Testis (tissue), 3 donors: ENCODE data around the gene EP400. TPM values are rescaled to one million over a fixed set of nuclear protein-coding genes. Genes with fewer than 3 reads are reported as not detected.

Source experiments
- DNase-seq: peaks from one replicate; pipeline ENCODE4 v3.0.0-alpha.2; 2019
- H3K27ac ChIP-seq, 2 donors: fragments of 200-600 bp; sonication (generic); one replicate each; pipeline ENCODE4 v1.5.1; 2019
- H3K27me3 ChIP-seq: fragments of 200-600 bp; sonication (generic); one replicate; pipeline ENCODE4 v1.5.1; 2019
- H3K36me3 ChIP-seq: fragments of 200-600 bp; sonication (generic); one replicate; pipeline ENCODE4 v1.5.1; 2017; ENCODE audit warnings: low read depth; ENCODE audit errors: missing control alignments
- H3K4me1 ChIP-seq: fragments of 200-600 bp; sonication (generic); one replicate; pipeline ENCODE4 v1.5.1; 2019
- H3K4me3 ChIP-seq, 2 donors: fragments of 200-600 bp; sonication (generic); one replicate each; pipeline ENCODE4 v1.5.1; 2017 to 2019
- H3K9me3 ChIP-seq: fragments of 200-600 bp; sonication (generic); one replicate; pipeline ENCODE4 v1.5.1; 2017
- POLR2A ChIP-seq: fragments of 450-650 bp; IDR thresholded peaks from one replicate; pipeline ENCODE4 v1.6.1; 2017; ENCODE audit warnings: antibody characterized with exemption, mild to moderate bottlenecking, moderate library complexity
- WGBS, 2 donors: methylation state at CpG; one replicate each; pipeline ENCODE4 v1.1.5; 2018; 5-methylcytosine and 5-hydroxymethylcytosine counted together
- intact Hi-C: fragments of 100-400 bp; cut with DNase I; formaldehyde crosslinking; loops from one replicate; pipeline ENCODE4 v1.15.1; 2023; ENCODE audit warnings: low total_unique reads
- polyA plus RNA-seq: library from polyadenylated mRNA; stranded (reverse); fragments of 350-450 nt; fragmentation: Illumina TruSeq; extraction: RNeasy Lipid Tissue Mini Kit (QIAGEN cat#74804); gene quantifications from one replicate; pipeline ENCODE4 v1.2.3, GENCODE V29; 2014; ENCODE audit warnings: low read depth, low replicate concordance; ENCODE audit not compliant: insufficient read depth
- total RNA-seq, 2 donors: library from RNA; depleted of rRNA; stranded (reverse); fragments of >200 nt; gene quantifications; one replicate each; pipeline ENCODE4 v1.2.3, GENCODE V29; 2016
- TF ChIP-seq, protein P1 (sequence below), 3 experiments: fragments of 450-650 bp in 2 of 3; fragments of 200-600 bp in 1 of 3; sonication (generic) in 1 of 3; IDR thresholded peaks; one replicate each; pipeline ENCODE4 v1.5.1; 2016 to 2019; ENCODE audit warnings: antibody characterized with exemption in 3 of 3, mild to moderate bottlenecking in 2 of 3, moderate library complexity in 1 of 3

The EP400 gene
- total and polyA plus RNA-seq, 3 donors from 2014 or later = 44.2 to 83.0 (median 69.4) TPM

DNA sequence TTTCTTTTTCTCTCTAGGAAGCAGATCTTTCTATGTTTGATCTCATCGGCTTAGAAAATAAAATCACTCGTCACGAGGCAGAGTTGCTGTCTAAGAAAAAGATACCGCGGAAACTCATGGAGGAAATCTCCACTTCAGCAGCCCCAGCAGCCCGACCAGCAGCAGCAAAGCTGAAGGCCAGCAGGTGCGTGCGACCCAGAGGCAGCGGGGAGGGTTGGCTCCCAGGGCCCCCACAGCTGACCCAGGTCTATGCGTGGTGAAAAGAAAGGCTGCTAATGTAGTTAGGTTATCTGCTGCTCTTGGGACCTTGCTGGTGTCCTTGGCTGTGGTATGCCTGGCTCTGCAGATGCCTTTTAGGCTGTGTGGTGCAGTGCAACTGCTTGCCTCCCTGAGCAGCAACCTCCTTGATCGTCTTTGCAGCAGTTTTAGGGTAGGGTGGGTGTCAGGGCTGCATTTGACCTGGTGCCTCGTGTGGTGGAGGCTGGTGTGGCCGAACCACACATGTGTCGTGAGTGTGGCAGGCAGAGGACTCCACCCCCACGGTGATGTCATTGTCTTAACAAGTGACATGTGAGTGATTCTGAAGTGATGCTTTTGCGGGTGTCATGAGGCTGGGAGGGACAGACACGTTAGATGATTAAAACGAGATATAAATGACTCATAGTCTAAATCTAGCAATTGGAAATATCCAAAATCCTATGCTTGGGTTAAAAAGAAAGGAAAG is 68.6 kb downstream of the EP400 start:
- intact Hi-C loops = no loop called here
- H3K27me3 ChIP-seq = no peaks in the 10 kb centered on the region
- H3K27ac ChIP-seq = no peak overlapping the region
- no peaks in the 10 kb centered on the region for H3K36me3 ChIP-seq
- TF ChIP-seq, protein P1, sequence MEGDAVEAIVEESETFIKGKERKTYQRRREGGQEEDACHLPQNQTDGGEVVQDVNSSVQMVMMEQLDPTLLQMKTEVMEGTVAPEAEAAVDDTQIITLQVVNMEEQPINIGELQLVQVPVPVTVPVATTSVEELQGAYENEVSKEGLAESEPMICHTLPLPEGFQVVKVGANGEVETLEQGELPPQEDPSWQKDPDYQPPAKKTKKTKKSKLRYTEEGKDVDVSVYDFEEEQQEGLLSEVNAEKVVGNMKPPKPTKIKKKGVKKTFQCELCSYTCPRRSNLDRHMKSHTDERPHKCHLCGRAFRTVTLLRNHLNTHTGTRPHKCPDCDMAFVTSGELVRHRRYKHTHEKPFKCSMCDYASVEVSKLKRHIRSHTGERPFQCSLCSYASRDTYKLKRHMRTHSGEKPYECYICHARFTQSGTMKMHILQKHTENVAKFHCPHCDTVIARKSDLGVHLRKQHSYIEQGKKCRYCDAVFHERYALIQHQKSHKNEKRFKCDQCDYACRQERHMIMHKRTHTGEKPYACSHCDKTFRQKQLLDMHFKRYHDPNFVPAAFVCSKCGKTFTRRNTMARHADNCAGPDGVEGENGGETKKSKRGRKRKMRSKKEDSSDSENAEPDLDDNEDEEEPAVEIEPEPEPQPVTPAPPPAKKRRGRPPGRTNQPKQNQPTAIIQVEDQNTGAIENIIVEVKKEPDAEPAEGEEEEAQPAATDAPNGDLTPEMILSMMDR (IDR thresholded peaks at IDR 0.05) = no peak
- no peak for TF ChIP-seq POLR2A
- 73 to 88% methylated on average over 17 to 18 of the region's 18 CpGs for WGBS, 2 donors
- no peak overlapping the region for H3K4me3 ChIP-seq
- no peaks in the 10 kb centered on the region for H3K9me3 ChIP-seq
- H3K4me1 ChIP-seq = no peaks in the 10 kb centered on the region
- no peak for DNase-seq

DNA sequence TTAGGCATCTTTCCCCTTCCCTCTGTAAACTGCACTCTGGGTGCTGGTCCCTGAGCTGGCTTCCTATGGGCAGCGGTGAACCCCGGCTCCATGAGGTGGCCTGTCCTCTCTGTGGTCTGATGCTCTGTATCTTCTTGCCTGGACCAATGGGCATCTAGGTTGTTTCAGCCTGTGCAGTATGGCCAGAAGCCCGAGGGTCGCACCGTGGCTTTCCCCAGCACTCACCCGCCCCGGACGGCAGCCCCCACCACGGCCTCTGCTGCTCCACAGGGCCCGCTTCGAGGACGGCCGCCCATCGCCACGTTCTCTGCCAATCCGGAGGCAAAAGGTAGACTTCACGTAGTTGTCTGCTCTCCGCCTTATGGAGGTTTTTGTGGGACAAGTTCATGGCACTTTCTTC is 70.1 kb downstream of the EP400 start:
- Histone ChIP-seq H3K4me1 (no peaks in the 10 kb centered on the region), H3K4me3 (no peak overlapping the region), H3K36me3 (no peaks in the 10 kb centered on the region), H3K27ac (no peak overlapping the region), H3K27me3 (no peaks in the 10 kb centered on the region), H3K9me3 (no peaks in the 10 kb centered on the region)
- TF ChIP-seq, protein P1 (IDR thresholded peaks at IDR 0.05) = no peak
- TF ChIP-seq POLR2A = no peak
- 94 to 96% methylated on average over 17 to 18 of the region's 18 CpGs for WGBS, 2 donors
- no peak for DNase-seq
- intact Hi-C loops = no loop called here

DNA sequence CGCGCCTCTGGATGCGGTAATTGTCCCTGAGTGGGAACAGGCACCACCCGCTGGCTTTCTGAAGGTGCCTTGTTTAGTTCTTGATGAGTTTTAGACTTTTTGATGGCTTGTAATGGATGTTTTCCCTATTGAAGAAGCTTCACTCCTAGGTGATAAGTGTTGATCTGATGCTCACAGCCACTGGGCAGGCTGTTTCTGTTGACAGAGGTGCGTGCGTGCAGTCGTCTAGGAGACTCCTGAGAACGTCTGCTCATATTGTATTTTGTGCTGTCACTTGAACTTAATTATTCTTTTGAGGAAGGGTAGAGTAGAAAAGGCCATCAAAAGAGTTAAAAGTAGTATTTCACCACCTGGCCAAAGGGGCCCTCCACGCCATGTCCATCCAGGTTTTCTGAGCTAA is 70.5 kb downstream of the EP400 start:
- intact Hi-C loops = no loop called here
- no peak for DNase-seq
- no peak overlapping the region for H3K4me3 ChIP-seq
- 96 to 97% methylated on average over 9 of the region's 9 CpGs for WGBS, 2 donors
- TF ChIP-seq POLR2A = no peak
- TF ChIP-seq, protein P1 (IDR thresholded peaks at IDR 0.05) = no peak
- no peaks in the 10 kb centered on the region for H3K4me1 ChIP-seq
- H3K9me3 ChIP-seq = no peaks in the 10 kb centered on the region
- H3K27me3 ChIP-seq = no peaks in the 10 kb centered on the region
- H3K36me3 ChIP-seq = no peaks in the 10 kb centered on the region
- no peak overlapping the region for H3K27ac ChIP-seq

GRCh38 chr12:132021031-132021871 is 71.5 kb downstream of the EP400 start:
- intact Hi-C loops = no loop called here
- Histone ChIP-seq H3K9me3 (no peaks in the 10 kb centered on the region), H3K36me3 (no peaks in the 10 kb centered on the region), H3K4me3 (no peak overlapping the region), H3K4me1 (no peaks in the 10 kb centered on the region), H3K27me3 (no peaks in the 10 kb centered on the region), H3K27ac (no peak overlapping the region)
- 93 to 95% methylated on average over 30 of the region's 30 CpGs for WGBS, 2 donors
- TF ChIP-seq, protein P1 (IDR thresholded peaks at IDR 0.05) = no peak
- no peak for TF ChIP-seq POLR2A
- DNase-seq = no peak
